Left colon (tissue), 2 donors: ENCODE measurements around the gene TNFRSF13B. TPM values are rescaled to one million over a fixed set of nuclear protein-coding genes. Genes with fewer than 3 reads are reported as not detected.
"Not testable (repeated sequence)": the region's sequence is repeated elsewhere in the genome, so short reads cannot be mapped to it uniquely, and the experiment has no call there.

Experiments used
- ATAC-seq: fragments of 200-7000 bp; cut with Tn5 transposase; one replicate; pipeline ENCODE4 v1.9.1; 2020; ENCODE audit warnings: mild to moderate bottlenecking, moderate library complexity
- DNase-seq, 2 donors: peaks; one replicate each; pipeline ENCODE4 v3.0.0-alpha.2; 2020
- intact Hi-C, 2 donors: fragments of 100-400 bp; cut with DNase I in 1 of 2; cut with micrococcal nuclease in 1 of 2; formaldehyde crosslinking; loops; one replicate each; pipeline versions ENCODE4 v1.11.2 to v1.14.0; 2022; cut with DNase I, micrococcal nuclease
- total RNA-seq, 2 donors: library from RNA; stranded (reverse); fragmentation: NEBNext Ultra II Directional; extraction: Animal tissue kit (Norgen Biotek cat#: 25700); gene quantifications; one replicate each; pipeline ENCODE4 v1.2.1, GENCODE V29; 2021
- donor health status: DM: no; HTN: no; CAD: no.
- donor health status: DM: yes; HTN: yes; CAD: no.

TNFRSF13B gene
- total RNA-seq, 2 donors from 2014 or later = 0.79 to 1.4 TPM

DNA sequence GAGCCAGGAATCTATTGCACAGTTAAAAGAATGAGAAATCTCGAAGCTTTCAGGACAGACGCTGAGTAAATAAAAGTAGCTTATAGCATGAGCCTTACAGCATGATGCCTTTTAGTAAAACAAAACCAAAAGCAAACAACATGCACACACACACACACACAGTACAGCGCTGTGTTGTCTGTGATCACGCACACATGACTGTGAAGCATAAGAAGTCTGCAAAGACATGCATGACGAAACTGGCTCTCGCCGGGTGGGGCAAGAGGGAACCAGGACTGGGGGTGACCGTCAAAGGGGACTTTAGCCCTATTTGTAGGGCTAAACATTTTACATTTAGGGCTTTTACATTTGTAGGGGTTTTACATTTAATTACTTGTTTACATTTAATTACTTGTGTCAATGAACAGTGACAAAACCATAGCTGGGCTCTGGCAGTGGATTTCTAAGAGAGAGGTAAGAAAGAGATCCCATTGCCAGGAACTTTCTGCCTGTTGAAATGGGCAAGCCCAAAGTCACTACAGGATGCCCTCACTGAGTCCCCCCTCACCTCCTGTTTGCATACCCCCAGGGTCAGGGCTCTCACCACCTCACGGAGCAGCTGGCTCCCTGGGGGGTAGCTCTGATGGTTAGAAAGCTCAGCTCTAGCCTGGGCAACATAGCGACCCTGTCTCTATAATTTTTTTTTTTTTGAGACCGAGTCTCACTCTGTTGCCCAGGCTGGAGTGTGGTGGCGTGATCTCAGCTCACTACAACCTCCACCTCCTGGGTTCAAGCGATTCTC lies 2.0 kb upstream of the TNFRSF13B start:
- no peak for DNase-seq
- ATAC-seq = peak; percentile 21
- intact Hi-C loops = no loop called here

DNA sequence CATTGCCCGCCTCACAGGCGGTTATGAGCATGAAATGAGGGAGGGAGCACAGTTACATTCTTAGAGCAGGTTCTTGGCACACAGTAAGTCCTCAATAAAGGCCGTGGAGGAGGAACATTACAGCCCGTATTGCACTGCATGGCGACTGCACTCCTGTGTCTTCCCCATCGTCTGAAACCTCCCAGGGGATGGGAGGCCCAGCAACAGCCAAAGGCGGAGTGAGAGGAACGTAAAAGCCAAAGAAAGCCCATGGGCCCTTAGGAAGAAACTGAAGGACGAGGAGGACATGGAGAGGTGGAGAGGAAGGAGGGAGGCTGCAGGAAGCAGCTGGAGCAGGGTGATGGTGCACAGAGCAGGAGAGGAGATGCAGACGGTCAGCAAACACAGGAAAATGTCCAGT lies 1.1 kb upstream of the TNFRSF13B start:
- ATAC-seq, DNase-seq, intact Hi-C loops: not testable (repeated sequence)

DNA sequence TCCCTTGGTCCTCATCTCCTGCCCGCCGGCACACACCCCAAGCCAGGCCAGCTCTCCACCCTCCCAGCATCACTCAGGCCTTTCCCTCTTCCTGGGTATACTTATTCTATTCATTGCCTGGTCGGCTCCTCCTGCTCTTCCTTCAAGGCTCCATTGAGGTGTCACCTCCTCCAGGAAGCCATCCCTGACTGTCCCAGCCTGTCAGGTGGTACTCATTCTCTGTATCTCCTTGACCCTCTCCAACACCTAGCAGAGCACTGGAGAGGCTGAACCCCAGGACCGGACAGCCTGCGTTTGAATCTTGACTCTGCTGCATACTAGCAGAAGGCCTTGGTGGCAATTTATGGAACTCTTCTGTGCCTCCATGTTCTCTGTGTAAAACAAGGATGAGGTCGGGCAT lies 428 bp upstream of the TNFRSF13B start:
- DNase-seq = no peak
- intact Hi-C loops = no loop called here

DNA sequence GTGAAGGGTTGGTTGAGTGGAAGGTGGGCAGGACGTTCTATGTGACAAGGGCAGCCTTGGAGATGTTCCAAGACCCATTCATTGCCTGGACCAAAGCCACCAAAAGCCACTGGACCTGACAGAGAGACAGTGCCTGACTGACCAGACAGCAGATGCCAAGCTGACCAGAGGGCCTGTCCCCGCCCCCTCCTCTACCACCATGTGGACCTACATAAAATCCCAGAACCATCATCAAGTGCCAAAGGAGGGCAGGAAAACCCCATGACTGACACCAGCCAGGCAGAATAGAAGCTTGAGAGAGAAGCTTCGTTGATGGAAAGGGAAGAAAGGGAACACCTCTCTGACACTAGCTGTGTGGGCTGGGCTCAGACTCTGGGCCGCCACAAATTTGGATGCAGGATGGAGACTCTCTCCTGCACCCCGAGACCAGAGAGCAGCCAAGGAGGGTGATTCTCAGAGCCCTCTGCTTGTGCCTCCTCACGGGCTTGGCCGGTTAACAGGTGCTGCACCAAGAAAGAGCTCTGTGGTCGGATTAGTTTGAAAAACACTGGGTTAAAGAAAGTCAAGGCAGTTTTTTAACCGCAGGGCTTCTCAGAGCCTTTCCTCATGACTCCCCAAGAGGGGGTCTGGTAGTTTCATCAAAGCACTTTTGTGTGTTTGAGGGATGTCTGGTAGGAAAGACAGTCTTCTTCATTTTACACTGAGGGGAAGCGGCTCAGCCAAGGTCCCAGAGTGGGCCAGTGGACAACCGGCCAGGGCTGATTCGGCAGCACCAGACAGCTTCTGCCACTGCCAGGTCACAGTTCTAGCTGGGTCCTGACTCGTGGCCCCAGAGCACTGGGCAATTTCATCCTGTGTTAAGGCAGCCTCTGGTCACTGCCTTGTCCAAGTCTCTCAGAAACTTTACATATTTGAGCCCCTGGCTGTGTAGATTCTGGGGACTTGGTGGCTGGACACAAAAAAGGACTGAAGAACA lies 1.7 kb downstream of the TNFRSF13B start:
- ATAC-seq (no peak), DNase-seq (no peak)
- intact Hi-C loops = no loop called here

More for the DNA sequence above, 428 bp upstream of the TNFRSF13B start:
- no peak for ATAC-seq

DNA sequence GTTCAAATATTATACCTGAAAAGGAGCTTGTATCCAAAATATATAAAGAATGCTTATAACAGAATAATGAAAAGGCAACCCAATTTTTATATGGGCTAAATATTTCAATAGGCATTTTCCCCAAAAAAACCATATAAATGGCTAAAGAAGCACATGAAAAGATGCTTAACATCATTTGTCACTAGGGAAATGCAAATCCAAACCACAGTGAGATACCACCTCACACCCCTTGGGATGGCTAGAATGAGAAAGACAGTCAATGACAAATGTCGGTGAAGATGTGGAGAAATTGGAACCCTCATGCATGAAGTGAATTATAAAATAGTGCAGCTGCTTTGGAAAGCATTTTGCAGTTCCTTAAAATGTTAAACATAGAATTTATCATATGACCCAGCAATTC lies 3.1 kb downstream of the TNFRSF13B start:
- no peak for ATAC-seq
- no peak for DNase-seq

DNA sequence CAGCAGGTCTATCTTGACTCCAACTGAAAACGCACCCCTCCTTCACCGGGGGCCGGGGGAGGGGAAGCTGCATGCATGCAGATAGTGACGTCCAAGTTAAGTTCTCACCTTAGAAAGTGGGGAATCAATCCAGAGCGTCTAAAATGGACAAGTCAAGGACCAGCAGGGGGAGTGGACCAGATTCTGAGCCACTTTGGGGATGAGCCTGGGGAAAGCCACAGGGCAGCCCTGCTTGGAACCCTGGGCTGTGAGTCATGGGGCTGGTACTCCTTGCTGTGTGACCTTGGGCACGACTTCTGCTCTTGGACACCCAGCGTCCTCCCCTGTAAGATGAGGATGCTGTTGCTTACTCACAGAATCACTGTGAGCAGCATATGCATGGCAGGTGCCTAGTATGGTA lies 9.1 kb downstream of the TNFRSF13B start:
- intact Hi-C loops = no loop called here
- no peak for ATAC-seq
- DNase-seq = no peak

More for the DNA sequence above, 3.1 kb downstream of the TNFRSF13B start:
- intact Hi-C loops = no loop called here

DNA sequence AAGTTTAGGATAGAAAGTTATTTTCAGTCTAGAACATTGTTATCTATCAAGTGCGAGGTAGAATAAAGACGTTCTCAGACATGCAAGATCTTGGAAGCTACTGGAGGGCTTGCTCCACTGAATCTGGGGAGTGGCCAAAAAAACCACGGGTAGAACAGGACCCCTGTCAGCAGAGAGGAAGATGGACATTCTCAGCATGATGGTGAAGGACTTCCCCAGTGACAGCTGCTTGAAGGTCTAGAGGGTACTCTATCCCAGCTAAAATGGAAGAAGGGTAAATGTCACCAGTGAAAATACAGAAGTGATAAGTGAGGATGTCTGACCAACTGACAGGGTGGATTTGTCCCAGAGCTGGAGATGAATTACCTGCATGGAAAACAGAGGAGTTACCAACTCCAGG lies 10.1 kb downstream of the TNFRSF13B start:
- intact Hi-C loops = no loop called here
- no peak for ATAC-seq
- no peak for DNase-seq

DNA sequence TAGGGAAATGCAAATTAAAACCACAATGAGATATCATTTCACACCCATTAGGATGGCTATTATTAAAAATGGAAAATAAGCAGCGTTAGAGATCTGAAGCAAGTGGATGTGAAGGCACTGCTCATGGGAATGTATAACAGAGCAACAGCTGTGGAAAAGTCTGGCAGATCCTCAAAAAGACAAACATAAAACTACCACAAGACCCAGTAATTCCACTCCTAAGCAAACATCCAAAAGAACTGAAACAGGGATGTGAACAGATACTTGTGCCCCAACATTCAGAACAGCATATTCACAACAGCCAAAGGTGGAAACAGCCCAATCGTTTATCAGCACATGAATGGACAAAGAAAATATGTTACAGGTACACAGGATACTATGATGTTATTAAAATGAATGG lies 10.9 kb downstream of the TNFRSF13B start:
- intact Hi-C loops, DNase-seq, ATAC-seq: not testable (repeated sequence)

DNA sequence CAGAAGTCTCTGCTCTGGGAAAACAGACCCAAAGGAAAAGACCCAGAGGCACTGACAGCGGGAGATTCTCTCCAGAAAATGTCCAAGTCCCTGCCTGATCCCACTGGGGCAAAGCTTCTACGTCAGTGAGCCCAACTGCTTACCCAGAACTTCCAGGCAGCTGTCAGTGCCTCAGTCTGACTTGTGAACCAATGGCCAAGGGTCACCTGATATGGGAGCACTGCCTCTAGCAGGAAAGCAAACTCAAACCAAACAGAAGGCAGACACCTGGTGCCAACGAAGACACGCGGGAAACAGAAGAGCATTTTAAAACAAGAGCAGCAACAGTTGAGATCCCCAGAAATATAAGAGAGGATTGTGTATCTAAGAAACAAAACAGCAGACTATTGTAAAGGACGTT lies 16.9 kb downstream of the TNFRSF13B start:
- intact Hi-C loops, DNase-seq: not testable (repeated sequence)
- peak; percentile 47 for ATAC-seq

DNA sequence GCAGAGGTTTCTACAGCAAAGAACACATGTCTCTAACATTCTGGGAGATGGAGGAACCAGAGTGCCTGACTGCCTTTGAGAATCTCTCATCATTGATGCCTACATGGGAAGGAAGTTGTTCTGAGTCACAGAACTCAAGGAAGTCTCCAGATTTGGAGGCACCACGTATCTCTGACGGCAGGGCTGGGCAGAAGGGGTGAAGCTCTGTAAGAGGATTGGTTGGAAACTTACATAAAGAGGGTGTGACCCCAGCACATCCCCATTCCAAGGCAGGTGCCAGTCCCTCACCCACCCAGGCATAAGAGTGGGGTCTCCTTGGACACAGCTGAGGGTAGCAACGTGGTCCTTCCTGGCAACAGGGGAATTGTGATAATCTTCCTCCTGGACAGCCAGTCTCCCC lies 17.4 kb downstream of the TNFRSF13B start:
- ATAC-seq = no peak
- intact Hi-C loops = no loop called here

DNA sequence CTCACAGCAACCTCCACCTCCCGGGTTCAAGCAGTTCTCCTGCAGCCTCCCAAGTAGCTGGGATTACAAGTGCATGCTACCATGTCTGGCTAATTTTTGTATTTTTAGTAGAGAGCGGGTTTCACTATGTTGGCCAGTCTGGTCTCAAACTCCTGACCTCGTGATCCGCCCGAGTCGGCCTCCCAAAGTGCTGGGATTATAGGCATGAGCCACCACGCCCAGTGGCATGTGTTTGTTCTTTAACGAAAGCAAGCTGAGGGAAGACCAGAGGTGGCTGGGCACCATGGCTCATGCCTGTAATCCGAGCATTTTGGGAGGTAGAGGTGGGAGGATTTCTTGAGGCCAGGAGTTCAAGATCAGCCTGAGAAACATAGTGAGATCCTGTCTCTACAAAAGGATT lies 18.1 kb downstream of the TNFRSF13B start:
- ATAC-seq (no peak), DNase-seq (no peak)
- intact Hi-C loops = no loop called here

More for the DNA sequence above, 17.4 kb downstream of the TNFRSF13B start:
- no peak for DNase-seq

DNA sequence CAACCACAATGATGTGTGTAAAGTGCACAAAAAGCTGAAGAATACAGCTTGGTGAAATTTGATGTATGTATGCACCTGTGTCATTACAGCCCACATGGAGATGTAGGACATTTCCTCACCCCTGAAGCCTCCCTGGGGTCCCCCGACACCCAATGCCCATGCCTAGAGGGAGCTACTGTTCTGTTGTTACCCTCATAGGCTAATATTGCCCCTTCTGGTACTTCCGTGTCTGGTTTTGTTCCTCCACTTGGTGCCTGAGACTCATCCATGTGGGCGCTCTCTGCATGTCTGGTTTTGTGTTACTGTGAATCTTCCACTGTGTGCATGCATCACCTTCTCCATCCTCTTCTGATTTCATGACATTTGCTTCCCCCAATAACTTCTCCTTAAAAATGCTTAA lies 18.6 kb downstream of the TNFRSF13B start:
- ATAC-seq = no peak
- intact Hi-C loops = no loop called here
- no peak for DNase-seq

DNA sequence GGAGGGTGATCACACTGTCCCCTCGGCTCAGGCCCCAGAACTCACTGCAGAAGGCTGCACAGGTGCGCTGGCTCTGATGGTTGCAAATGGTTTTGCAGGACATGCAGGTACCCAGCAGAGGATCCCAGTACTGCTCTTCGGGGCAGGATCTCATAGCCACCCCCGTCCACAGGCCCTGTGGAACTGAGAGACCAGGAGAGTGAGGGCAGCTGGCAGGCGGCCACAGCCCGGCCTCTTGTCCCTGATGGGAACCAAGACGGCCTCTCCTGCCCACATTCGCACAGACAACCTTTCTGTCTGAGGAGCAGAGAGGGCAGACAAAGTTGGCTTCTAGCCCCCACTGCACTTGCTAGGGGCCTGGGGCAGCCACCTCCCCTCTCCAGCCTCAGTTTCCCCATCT lies 19.5 kb downstream of the TNFRSF13B start:
- intact Hi-C loops = no loop called here
- DNase-seq (no peak), ATAC-seq (no peak)

DNA sequence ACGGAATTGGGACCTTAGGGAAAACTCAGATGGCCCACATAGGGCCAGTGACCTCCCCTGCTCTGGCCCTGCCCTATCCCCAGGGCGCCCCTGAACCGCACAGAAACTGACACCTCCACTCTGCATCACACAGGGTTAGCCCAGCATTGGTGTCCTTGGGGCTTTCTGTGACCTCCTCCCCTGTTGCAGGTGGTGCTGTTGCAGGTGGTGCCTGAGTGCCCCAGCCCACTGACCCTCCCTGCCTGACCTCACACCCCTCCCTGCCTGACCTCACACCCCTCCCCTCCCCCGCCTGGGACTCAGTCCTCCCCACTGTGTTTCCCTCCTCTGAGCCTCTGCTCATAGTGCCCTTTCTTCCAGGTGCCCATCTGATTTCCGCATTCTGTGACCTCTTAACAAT lies 21.4 kb downstream of the TNFRSF13B start:
- ATAC-seq = no peak
- no peak for DNase-seq

DNA sequence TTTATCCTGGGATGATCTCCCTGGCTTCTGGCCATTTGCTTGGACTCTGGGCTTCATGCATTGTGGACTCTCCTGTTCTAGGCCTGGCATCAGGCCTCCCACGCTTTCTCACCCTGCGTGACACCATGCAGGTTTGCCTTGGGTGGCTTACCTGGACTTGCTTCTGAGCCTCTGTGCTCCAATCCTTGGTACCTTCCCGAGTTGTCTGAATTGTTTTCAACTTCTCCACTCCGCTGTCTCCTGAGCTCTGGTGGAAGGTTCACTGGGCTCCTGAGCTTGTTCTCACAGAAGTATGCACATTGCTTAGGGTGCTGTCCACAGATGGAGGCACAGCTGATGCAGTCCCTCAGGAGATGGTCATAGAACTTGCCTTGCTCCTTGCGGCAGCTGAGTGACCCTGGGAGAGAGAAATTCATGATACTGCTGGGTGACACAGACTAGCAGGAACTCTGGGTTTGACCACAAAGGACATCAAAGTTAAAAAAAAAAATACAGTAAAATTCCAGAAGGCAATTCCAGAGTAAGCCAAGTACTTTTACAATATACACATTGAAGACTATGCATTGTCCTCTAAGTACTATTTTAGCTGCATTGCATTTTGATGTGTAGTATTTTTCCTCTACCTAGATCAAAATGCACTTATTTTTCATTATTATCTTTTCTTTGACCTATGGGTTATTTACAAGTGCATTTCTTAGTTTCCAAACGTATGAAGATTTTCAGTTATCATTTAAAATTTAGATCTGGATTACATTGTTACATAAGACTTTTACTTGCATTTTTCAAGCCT lies 23.1 kb downstream of the TNFRSF13B start:
- DNase-seq (no peak), ATAC-seq (no peak)
- intact Hi-C loops = no loop called here

More for the DNA sequence above, 21.4 kb downstream of the TNFRSF13B start:
- intact Hi-C loops = no loop called here

DNA sequence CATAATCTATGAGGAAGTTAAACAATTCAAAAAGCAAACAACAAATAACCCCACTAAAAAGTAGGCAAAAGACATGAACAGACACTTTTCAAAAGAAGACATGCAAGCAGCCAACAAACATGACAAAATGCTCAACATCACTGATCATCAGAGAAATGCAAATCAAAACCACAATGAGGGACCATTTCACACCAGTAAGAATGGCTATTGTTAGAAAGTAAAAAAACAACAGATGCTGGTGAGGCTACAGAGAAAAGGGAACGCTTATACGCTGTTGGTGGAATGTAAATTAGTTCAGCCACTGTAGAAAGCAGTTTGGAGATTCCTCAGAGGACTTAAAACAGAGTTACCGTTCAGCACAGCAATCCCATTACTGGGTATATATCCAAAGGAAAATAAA lies 24.4 kb downstream of the TNFRSF13B start:
- ATAC-seq (no peak), DNase-seq (no peak)
- intact Hi-C loops = no loop called here

DNA sequence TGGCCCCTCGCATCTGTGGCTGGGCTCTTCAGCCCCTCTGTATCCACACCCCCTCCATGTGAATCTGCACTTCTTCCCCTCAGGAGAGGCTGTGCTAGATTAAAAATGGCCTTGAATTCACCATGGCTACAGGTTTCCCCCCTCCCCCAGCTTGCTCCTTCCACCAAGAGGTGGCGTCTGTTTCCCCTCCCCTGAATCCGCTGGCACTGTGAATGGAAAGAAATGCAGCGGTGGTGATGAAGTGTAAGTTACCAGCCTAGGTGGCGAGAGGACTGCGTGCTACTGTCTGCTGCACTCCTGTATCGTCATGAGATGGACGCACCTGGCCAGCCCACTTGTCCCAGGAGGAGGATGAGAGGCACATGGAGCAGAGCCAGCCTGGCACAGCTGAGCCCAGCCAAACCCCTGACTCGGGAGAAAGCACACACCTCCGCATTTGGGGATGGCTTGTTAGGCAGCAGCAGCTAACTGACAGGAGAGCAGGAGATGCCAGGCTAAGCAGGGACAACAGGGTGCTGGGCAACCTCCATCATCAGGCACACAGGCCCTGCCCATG lies 26.2 kb downstream of the TNFRSF13B start:
- DNase-seq = no peak
- ATAC-seq = no peak
- intact Hi-C loops = no loop called here

DNA sequence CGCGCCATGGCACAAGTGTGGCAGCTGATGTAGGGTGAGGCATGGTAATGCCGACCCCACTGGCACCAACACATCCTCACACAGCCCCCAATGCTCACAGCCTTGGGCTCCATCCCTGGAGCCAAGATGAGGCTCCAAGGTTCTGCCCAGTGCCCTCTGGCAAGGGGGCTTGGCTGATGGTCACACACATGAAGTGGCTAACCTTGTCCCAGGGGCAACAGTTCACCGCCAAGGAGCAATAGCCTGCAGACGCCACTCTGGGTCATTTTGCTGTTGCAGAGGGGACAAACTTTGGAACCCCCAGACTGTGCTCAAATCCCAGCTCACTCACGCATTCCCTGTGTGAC lies 26.8 kb downstream of the TNFRSF13B start:
- DNase-seq (no peak), ATAC-seq (no peak)
- intact Hi-C loops = no loop called here
